Testis (tissue), 3 donors: Measurements from ENCODE around the gene ISYNA1. TPM values are rescaled to one million over a fixed set of nuclear protein-coding genes. Genes with fewer than 3 reads are reported as not detected.

ENCODE experiments used
- DNase-seq: peaks from one replicate; pipeline ENCODE4 v3.0.0-alpha.2; 2019
- H3K27ac ChIP-seq, 2 donors: fragments of 200-600 bp; sonication (generic); one replicate each; pipeline ENCODE4 v1.5.1; 2019
- H3K27me3 ChIP-seq: fragments of 200-600 bp; sonication (generic); one replicate; pipeline ENCODE4 v1.5.1; 2019
- H3K36me3 ChIP-seq: fragments of 200-600 bp; sonication (generic); one replicate; pipeline ENCODE4 v1.5.1; 2017; ENCODE audit warnings: low read depth; ENCODE audit errors: missing control alignments
- H3K4me1 ChIP-seq: fragments of 200-600 bp; sonication (generic); one replicate; pipeline ENCODE4 v1.5.1; 2019
- H3K4me3 ChIP-seq, 2 donors: fragments of 200-600 bp; sonication (generic); one replicate each; pipeline ENCODE4 v1.5.1; 2017 to 2019
- H3K9me3 ChIP-seq: fragments of 200-600 bp; sonication (generic); one replicate; pipeline ENCODE4 v1.5.1; 2017
- CTCF ChIP-seq, 3 experiments: fragments of 450-650 bp in 2 of 3; fragments of 200-600 bp in 1 of 3; sonication (generic) in 1 of 3; IDR thresholded peaks; one replicate each; pipeline ENCODE4 v1.5.1; 2016 to 2019; ENCODE audit warnings: antibody characterized with exemption in 3 of 3, mild to moderate bottlenecking in 2 of 3, moderate library complexity in 1 of 3
- POLR2A ChIP-seq: fragments of 450-650 bp; IDR thresholded peaks from one replicate; pipeline ENCODE4 v1.6.1; 2017; ENCODE audit warnings: antibody characterized with exemption, mild to moderate bottlenecking, moderate library complexity
- WGBS, 2 donors: methylation state at CpG; one replicate each; pipeline ENCODE4 v1.1.5; 2018; 5-methylcytosine and 5-hydroxymethylcytosine counted together
- intact Hi-C: fragments of 100-400 bp; cut with DNase I; formaldehyde crosslinking; loops from one replicate; pipeline ENCODE4 v1.15.1; 2023; ENCODE audit warnings: low total_unique reads
- polyA plus RNA-seq: library from polyadenylated mRNA; stranded (reverse); fragments of 350-450 nt; fragmentation: Illumina TruSeq; extraction: RNeasy Lipid Tissue Mini Kit (QIAGEN cat#74804); gene quantifications from one replicate; pipeline ENCODE4 v1.2.3, GENCODE V29; 2014; ENCODE audit warnings: low read depth, low replicate concordance; ENCODE audit not compliant: insufficient read depth
- total RNA-seq, 2 donors: library from RNA; depleted of rRNA; stranded (reverse); fragments of >200 nt; gene quantifications; one replicate each; pipeline ENCODE4 v1.2.3, GENCODE V29; 2016

The ISYNA1 gene
- total and polyA plus RNA-seq, 3 donors from 2014 or later = 493 to 1,122 (median 1,000) TPM

GRCh38 chr19:18399008-18399407, 38.9 kb downstream of the ISYNA1 start:
- Histone ChIP-seq H3K27me3 (no peaks in the 10 kb centered on the region), H3K36me3 (no peaks in the 10 kb centered on the region), H3K27ac (no peak overlapping the region), H3K9me3 (no peaks in the 10 kb centered on the region), H3K4me3 (no peak overlapping the region), H3K4me1 (peaks cover 42% of the 10 kb centered on the region)
- DNase-seq = peak; percentile 88
- 52 to 55% methylated on average over 6 of the region's 6 CpGs for WGBS, 2 donors
- TF ChIP-seq POLR2A (no peak), CTCF (IDR thresholded peaks at IDR 0.05) (no peak)
- intact Hi-C loops = no loop called here

- intact Hi-C loops = no loop called here
- TF ChIP-seq POLR2A (no peak), CTCF (IDR thresholded peaks at IDR 0.05) (no peak)
- Histone ChIP-seq H3K9me3 (no peaks in the 10 kb centered on the region), H3K27me3 (no peaks in the 10 kb centered on the region), H3K4me3 (peak within 1 kb of the TSS; percentile 31 to 42), H3K4me1 (peaks cover 34% of the 10 kb centered on the region), H3K27ac (peak within 1 kb of the TSS in 1 of 2 donors; percentile 50), H3K36me3 (no peaks in the 10 kb centered on the region)
- DNase-seq = peak; percentile 83
- WGBS, 2 donors = 26 to 47% methylated on average over 8 to 33 of the region's 33 CpGs
Measured at GRCh38 chr19:18397242-18398202, 40.4 kb downstream of the ISYNA1 start, which contains the start of gene LRRC25. LRRC25 (minus strand) TSS chr19:18397622; CDS start chr19:18396963, 659 bp downstream.

- Histone ChIP-seq H3K9me3 (no peaks in the 10 kb centered on the region), H3K4me1 (peaks cover 26% of the 10 kb centered on the region), H3K4me3 (peak overlapping the region; percentile 31 to 42), H3K36me3 (no peaks in the 10 kb centered on the region), H3K27me3 (no peaks in the 10 kb centered on the region), H3K27ac (peak overlapping the region in 1 of 2 donors; percentile 50)
- DNase-seq = peak; percentile 72
- TF ChIP-seq POLR2A (no peak), CTCF (IDR thresholded peaks at IDR 0.05) (no peak)
- WGBS, 2 donors = 9 to 17% methylated on average over 18 to 37 of the region's 37 CpGs
- intact Hi-C loops = no loop called here
Measured at GRCh38 chr19:18396471-18397241, 41.3 kb downstream of the ISYNA1 start.

- H3K4me3 ChIP-seq = no peak overlapping the region
- H3K36me3 ChIP-seq = no peaks in the 10 kb centered on the region
- intact Hi-C loops = no loop called here
- 75 to 77% methylated on average over 7 of the region's 7 CpGs for WGBS, 2 donors
- no peak overlapping the region for H3K27ac ChIP-seq
- no peaks in the 10 kb centered on the region for H3K27me3 ChIP-seq
- H3K4me1 ChIP-seq = peaks cover 19% of the 10 kb centered on the region
- TF ChIP-seq POLR2A = no peak
- no peak for TF ChIP-seq CTCF (IDR thresholded peaks at IDR 0.05)
- no peak for DNase-seq
- no peaks in the 10 kb centered on the region for H3K9me3 ChIP-seq
Measured at GRCh38 chr19:18393836-18394235, 44.1 kb downstream of the ISYNA1 start.
